CD4-positive, alpha-beta memory T cell (primary cell): ENCODE measurements around the gene NUP214. TPM values are rescaled to one million over a fixed set of nuclear protein-coding genes. Genes with fewer than 3 reads are reported as not detected.

ENCODE experiments used
- CTCF ChIA-PET: fragments of 350-600 bp; sonication (Branson Sonifier 250); formaldehyde crosslinking; loops from one replicate; lab custom pipeline; 2021; ENCODE audit warnings: inconsistent platforms; ENCODE audit not compliant: partially characterized antibody; lab: Charles Lee
- POLR2A ChIA-PET: fragments of 350-600 bp; sonication (Branson Sonifier 250); formaldehyde crosslinking; loops from one replicate; lab custom pipeline; 2021; ENCODE audit not compliant: partially characterized antibody; lab: Charles Lee
- DNase-seq, 5 donors: peaks; one replicate each; pipeline versions ENCODE4 v3.0.0 to v3.0.0-alpha.2; 2020 to 2022; ENCODE audit warnings: mixed read lengths in 1 of 5
- H3K27ac ChIP-seq: one replicate; pipeline ENCODE4 v1.7.0; 2013; ENCODE audit warnings: low read depth, low read length
- H3K27me3 ChIP-seq: 2 replicates; pipeline ENCODE4 v1.7.0; 2013; ENCODE audit warnings: mild to moderate bottlenecking, low read length, moderate library complexity; ENCODE audit not compliant: insufficient read depth
- H3K36me3 ChIP-seq: 2 replicates; pipeline ENCODE4 v1.7.0; 2013; ENCODE audit warnings: mild to moderate bottlenecking, low read length, moderate library complexity; ENCODE audit not compliant: insufficient read depth
- H3K4me1 ChIP-seq: 2 replicates; pipeline ENCODE4 v1.7.0; 2013; ENCODE audit warnings: mild to moderate bottlenecking, low read length, moderate library complexity; ENCODE audit not compliant: insufficient read depth
- H3K4me3 ChIP-seq, 2 donors: one replicate each; pipeline ENCODE4 v1.7.0; 2013; ENCODE audit warnings: low read length in 2 of 2, mild to moderate bottlenecking in 1 of 2
- H3K9me3 ChIP-seq, 2 donors: one replicate each; pipeline ENCODE4 v1.7.0; 2013; ENCODE audit warnings: low read length in 2 of 2, control low read depth in 1 of 2; ENCODE audit not compliant: control insufficient read depth in 1 of 2
- H3K27ac Mint-ChIP-seq, 7 donors: one replicate each; pipeline ENCODE4 v1.8.0; 2020 to 2021; ENCODE audit warnings: mixed read lengths in 7 of 7, mild to moderate bottlenecking in 6 of 7, inconsistent platforms in 3 of 7, moderate library complexity in 3 of 7
- H3K27me3 Mint-ChIP-seq, 2 donors: one replicate each; pipeline ENCODE4 v1.8.0; 2020 to 2021; ENCODE audit warnings: mixed read lengths in 2 of 2
- H3K36me3 Mint-ChIP-seq, 2 donors: one replicate each; pipeline ENCODE4 v1.8.0; 2020 to 2021; ENCODE audit warnings: mixed read lengths in 2 of 2, inconsistent platforms in 1 of 2, mild to moderate bottlenecking in 1 of 2
- H3K4me1 Mint-ChIP-seq, 4 donors: one replicate each; pipeline ENCODE4 v1.8.0; 2020 to 2021; ENCODE audit warnings: mixed read lengths in 4 of 4, mild to moderate bottlenecking in 1 of 4
- H3K4me3 Mint-ChIP-seq, 8 donors: one replicate each; pipeline ENCODE4 v1.8.0; 2020 to 2021; ENCODE audit warnings: mixed read lengths in 8 of 8, mild to moderate bottlenecking in 7 of 8, moderate library complexity in 6 of 8, inconsistent platforms in 3 of 8
- H3K9me3 Mint-ChIP-seq, 8 donors: one replicate each; pipeline ENCODE4 v1.8.0; 2020 to 2021; ENCODE audit warnings: mixed read lengths in 8 of 8, mild to moderate bottlenecking in 5 of 8, inconsistent platforms in 3 of 8, moderate library complexity in 1 of 8
- intact Hi-C: fragments of 100-400 bp; cut with micrococcal nuclease; formaldehyde crosslinking; loops from one replicate; pipeline ENCODE4 v1.15.1; 2023
- polyA plus RNA-seq, 2 donors: library from polyadenylated mRNA; unstranded; fragments of 300-500 nt; fragmentation: Illumina TruSeq; gene quantifications; one replicate each; pipeline ENCODE4 v1.2.3, GENCODE V29; 2021
- total RNA-seq, 2 experiments: library from RNA; stranded (reverse); gene quantifications; one replicate each; pipeline ENCODE4 v1.2.3, GENCODE V29; 2021

The NUP214 gene
- total and polyA plus RNA-seq, 4 experiments from 2014 or later: 6.6 to 79.5 (median 47.2) TPM

DNA sequence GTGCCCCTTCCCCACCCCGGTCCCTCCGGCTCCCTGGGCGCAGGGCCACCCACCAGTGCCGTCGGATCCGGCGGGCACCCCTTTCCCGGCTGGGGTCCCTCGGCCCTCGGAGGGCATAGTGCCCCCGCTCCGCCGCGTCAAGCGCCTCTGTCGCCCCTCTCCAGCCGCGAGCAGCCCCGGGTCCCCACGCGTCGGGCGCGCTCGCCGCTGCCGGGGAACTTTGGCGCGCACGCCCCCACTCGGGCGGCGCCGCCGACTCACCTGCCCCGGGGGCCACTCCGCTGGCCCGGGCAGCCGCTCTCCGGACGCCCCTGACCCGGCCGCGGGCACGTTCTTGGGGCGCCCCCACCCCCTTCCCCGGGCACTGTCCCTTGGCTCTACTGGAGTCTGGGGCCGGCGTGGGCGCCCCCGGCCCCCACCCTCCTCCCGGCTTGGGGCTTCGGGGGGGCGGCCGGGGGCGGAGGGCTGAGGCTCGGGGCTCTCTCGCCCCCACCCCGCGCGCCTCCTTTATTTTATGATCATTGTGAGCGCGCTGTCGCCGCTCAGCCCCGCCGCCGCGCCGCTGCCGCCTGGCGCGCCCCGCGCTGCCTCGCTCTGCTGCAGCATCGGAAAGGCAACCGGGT lies 152.0 kb downstream of the NUP214 start:
- ChIA-PET CTCF (interaction anchor here (1.0 to 12.3 kb wide), 3 partner anchors 23 to 99 kb away, joined by 3 to 188 read pairs (median 3); no protein-coding TSS in a partner anchor), POLR2A (interaction anchor here (1.0 to 17.7 kb wide), 6 partner anchors 11 to 121 kb away, joined by 4 to 1324 read pairs (median 6); partner anchors contain the start of gene PLPP7)
- Histone ChIP-seq H3K36me3 (no peaks in the 10 kb centered on the region), H3K9me3 (no peaks in the 10 kb centered on the region), H3K4me3 (peak overlapping the region; percentile 2 to 65), H3K27ac (peak overlapping the region; percentile 67), H3K27me3 (no peaks in the 10 kb centered on the region), H3K4me1 (peaks cover 27% of the 10 kb centered on the region)
- Mint-ChIP-seq H3K4me1 (peaks cover 22 to 52% (median 27%) of the 10 kb centered on the region in 4 donors), H3K36me3 (peaks cover 24 to 39% of the 10 kb centered on the region in 2 donors), H3K9me3 (no peaks in the 10 kb centered on the region), H3K27me3 (peaks cover 2 to 3% of the 10 kb centered on the region in 2 donors), H3K4me3 (peak overlapping the region in 3 of 8 donors; percentile 58 to 71 (median 64)), H3K27ac (no peak overlapping the region)
- peak in 4 of 5 donors; percentile 39 to 53 (median 44) for DNase-seq
- intact Hi-C loops: loop anchor here (5.0 to 10.0 kb wide), 2 partner anchors 60 to 227 kb away; partner anchors contain the start of gene POMT1

DNA sequence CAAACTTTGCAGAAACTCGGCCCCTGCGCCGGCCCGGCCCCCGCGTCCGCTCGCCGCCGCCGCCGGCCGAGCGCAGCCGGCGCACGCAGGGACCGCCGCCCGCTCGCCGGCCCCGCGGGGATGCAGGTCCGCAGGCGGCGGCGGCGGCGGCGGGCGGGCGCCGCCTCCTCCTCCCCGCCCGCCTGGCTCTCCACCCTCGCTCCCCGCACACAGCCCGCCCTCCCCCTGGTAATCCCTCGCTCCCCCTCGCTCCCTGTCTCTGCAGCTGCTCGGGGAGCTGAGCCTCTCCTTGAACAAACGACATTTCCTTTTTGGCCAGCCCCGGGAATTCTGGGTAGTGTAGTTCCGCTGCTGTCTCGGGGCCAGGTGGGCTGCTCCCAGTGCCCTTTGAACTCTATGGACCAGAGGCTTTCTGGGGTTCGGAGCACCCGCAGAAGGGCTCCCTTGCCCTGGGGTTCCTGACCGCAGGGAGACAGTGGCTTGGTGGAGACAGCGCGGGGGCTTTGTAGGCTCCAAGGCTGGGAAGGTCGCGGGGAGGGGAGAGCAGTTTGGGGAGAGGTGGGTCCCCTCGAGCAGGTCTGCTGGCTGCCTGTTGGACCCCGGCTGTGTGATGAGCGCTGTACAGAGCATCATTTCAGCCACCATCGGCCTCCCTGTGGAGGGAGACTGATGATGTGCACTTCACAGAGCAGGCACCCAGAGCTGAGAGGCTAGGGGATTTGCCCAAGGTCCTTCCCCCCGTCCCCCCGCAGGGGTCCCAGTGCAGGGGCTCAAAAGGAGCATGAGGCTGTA lies 152.7 kb downstream of the NUP214 start:
- H3K4me1 ChIP-seq: peaks cover 27% of the 10 kb centered on the region
- peak overlapping the region; percentile 84 to 93 (median 91) for H3K4me3 Mint-ChIP-seq
- H3K27ac Mint-ChIP-seq: peak overlapping the region; percentile 92 to 95 (median 94)
- CTCF ChIA-PET: interaction anchor here (1.0 to 1.5 kb wide), 5 partner anchors 8 to 28 kb away, joined by 4 to 5 read pairs (median 4); no protein-coding TSS in a partner anchor
- peak; percentile 60 to 78 (median 61) for DNase-seq
- peaks cover 24 to 35% of the 10 kb centered on the region in 2 donors for H3K36me3 Mint-ChIP-seq
- H3K4me3 ChIP-seq: peak overlapping the region; percentile 21 to 65
- peaks cover 2 to 3% of the 10 kb centered on the region in 2 donors for H3K27me3 Mint-ChIP-seq
- no peaks in the 10 kb centered on the region for H3K27me3 ChIP-seq
- H3K9me3 Mint-ChIP-seq: no peaks in the 10 kb centered on the region
- no peaks in the 10 kb centered on the region for H3K9me3 ChIP-seq
- intact Hi-C loops: loop anchor here (1.0 to 10.0 kb wide), 8 partner anchors 9 to 227 kb away; partner anchors contain the start of genes NUP214 and POMT1
- no peaks in the 10 kb centered on the region for H3K36me3 ChIP-seq
- POLR2A ChIA-PET: interaction anchor here (0.6 to 17.7 kb wide), 9 partner anchors 11 to 307 kb away, joined by 3 to 1324 read pairs (median 5); partner anchors contain the start of gene PLPP7
- peak overlapping the region; percentile 79 for H3K27ac ChIP-seq
- peaks cover 22 to 49% (median 25%) of the 10 kb centered on the region in 4 donors for H3K4me1 Mint-ChIP-seq

DNA sequence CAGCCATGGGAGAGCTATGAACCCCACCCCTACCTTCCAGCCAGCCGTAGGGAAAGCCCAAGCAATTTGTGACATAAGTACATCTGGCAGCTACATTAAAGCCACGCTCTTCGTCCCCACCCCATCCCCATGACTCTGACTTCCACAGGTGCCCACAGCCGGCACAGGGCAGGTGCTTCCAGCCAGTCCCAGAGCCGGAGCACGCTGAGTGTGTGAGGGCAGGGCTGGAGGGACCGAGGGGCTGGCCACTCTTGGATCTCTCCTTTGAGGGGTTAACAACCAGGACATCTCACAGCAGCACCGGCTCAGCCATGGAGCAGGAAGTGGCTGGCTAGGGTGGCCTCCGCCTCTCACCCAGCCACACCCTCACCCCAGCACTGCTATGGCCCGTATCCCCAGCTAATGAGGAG lies 153.3 kb downstream of the NUP214 start:
- no peaks in the 10 kb centered on the region for H3K9me3 Mint-ChIP-seq
- intact Hi-C loops: loop anchor here (1.0 to 10.0 kb wide), 8 partner anchors 9 to 226 kb away; partner anchors contain the start of genes NUP214 and POMT1
- DNase-seq: peak in 4 of 5 donors; percentile 43 to 77 (median 48)
- H3K9me3 ChIP-seq: no peaks in the 10 kb centered on the region
- H3K27ac Mint-ChIP-seq: peak overlapping the region; percentile 92 to 95 (median 94)
- peak overlapping the region in 1 of 2 donors; percentile 48 for H3K4me3 ChIP-seq
- peak overlapping the region; percentile 84 to 93 (median 91) for H3K4me3 Mint-ChIP-seq
- peaks cover 22 to 50% (median 26%) of the 10 kb centered on the region in 4 donors for H3K4me1 Mint-ChIP-seq
- CTCF ChIA-PET: interaction anchor here (0.9 to 1.5 kb wide), 6 partner anchors 8 to 29 kb away, joined by 4 to 5 read pairs (median 4); no protein-coding TSS in a partner anchor
- peaks cover 27% of the 10 kb centered on the region for H3K4me1 ChIP-seq
- peak overlapping the region; percentile 79 for H3K27ac ChIP-seq
- peaks cover 2 to 3% of the 10 kb centered on the region in 2 donors for H3K27me3 Mint-ChIP-seq
- H3K36me3 ChIP-seq: no peaks in the 10 kb centered on the region
- POLR2A ChIA-PET: interaction anchor here (0.8 to 17.7 kb wide), 8 partner anchors 10 to 307 kb away, joined by 3 to 1324 read pairs (median 6); partner anchors contain the start of gene PLPP7
- peaks cover 21 to 30% of the 10 kb centered on the region in 2 donors for H3K36me3 Mint-ChIP-seq
- no peaks in the 10 kb centered on the region for H3K27me3 ChIP-seq

DNA sequence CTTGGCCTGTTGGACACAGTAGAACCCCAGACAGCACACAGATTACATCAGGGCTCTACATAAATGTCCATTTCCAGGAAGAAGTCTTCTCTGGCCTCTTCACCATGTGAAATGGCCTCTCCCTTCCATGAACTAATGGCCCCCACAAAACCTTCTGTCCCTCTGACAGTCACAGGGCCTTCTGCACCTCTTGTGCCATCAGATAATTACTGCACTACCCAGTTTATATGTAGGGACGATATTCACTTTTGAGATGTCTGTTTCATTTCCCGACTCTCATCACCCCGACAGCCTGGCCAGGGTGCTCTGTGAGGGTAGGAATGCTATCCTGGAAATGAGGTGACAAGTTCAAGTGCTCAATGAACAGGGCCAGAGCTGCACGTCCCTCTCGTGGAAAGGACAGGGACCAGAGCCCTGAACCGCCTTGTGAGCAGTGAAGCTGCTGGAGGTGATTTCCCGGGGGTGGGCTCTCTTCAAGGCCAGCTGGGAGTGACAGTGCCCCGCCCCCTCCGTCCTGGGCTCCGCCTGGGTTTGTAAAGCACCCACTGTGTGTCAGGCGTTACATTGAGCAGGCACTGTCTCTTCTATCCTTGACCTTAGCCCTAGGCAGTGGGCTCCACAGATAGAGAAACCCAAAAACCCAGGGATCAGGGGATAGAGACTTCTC lies 153.9 kb downstream of the NUP214 start:
- H3K4me1 Mint-ChIP-seq: peaks cover 22 to 50% (median 26%) of the 10 kb centered on the region in 4 donors
- H3K9me3 Mint-ChIP-seq: no peaks in the 10 kb centered on the region
- no peak overlapping the region for H3K4me3 ChIP-seq
- POLR2A ChIA-PET: interaction anchor here (1.1 to 17.7 kb wide), 6 partner anchors 17 to 119 kb away, joined by 3 to 1324 read pairs (median 6); no protein-coding TSS in a partner anchor
- no peaks in the 10 kb centered on the region for H3K36me3 ChIP-seq
- peaks cover 15 to 24% of the 10 kb centered on the region in 2 donors for H3K36me3 Mint-ChIP-seq
- no peaks in the 10 kb centered on the region for H3K9me3 ChIP-seq
- CTCF ChIA-PET: interaction anchor here (0.9 to 1.5 kb wide), 6 partner anchors 9 to 101 kb away, joined by 4 to 5 read pairs (median 4); no protein-coding TSS in a partner anchor
- intact Hi-C loops: loop anchor here (2.0 to 10.0 kb wide), 4 partner anchors 58 to 225 kb away; partner anchors contain the start of genes NUP214 and POMT1
- peaks cover 2 to 3% of the 10 kb centered on the region in 2 donors for H3K27me3 Mint-ChIP-seq
- H3K4me3 Mint-ChIP-seq: peak overlapping the region; percentile 84 to 93 (median 91)
- no peaks in the 10 kb centered on the region for H3K27me3 ChIP-seq
- H3K4me1 ChIP-seq: peaks cover 27% of the 10 kb centered on the region
- peak overlapping the region; percentile 92 to 95 (median 94) for H3K27ac Mint-ChIP-seq
- DNase-seq: no peak
- H3K27ac ChIP-seq: peak overlapping the region; percentile 79

DNA sequence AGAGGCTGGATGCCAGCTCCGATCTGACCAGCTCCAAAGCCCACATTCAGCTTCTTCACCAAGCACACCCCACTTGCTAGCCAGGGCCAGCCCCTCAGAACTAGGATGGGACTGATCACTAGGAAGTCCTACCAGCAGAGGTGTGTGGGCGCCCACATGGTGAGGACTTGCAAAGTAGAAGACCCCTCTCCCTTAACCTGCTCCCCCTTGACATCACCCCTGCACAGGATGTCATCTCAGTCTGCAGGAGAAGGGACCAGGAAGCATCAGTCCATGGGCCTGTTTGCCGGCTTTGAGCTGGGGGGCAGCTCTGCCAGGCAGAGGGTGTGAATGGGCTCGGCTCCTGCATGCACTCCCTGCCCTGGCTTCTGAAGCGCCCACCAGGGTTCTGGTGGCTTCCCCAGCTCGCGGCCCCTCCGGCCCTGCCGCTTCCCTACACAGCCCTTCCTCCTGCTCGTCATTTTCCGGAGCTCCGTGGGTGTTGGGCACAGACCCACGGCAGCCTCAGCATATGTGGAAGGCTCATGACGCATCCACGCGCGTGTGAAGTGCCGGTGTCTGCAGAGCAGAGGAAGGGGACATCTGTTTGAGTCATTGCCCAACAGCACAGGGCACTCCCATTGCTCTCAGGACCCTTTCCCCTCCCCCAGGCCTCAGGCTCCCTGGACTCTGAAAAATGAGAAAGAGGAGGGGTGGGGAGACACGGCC lies 154.6 kb downstream of the NUP214 start:
- no peak overlapping the region for H3K4me3 Mint-ChIP-seq
- no peak for DNase-seq
- H3K27me3 Mint-ChIP-seq: peaks cover 2 to 3% of the 10 kb centered on the region in 2 donors
- H3K9me3 Mint-ChIP-seq: no peaks in the 10 kb centered on the region
- Histone ChIP-seq H3K27ac (no peak overlapping the region), H3K4me3 (no peak overlapping the region), H3K27me3 (no peaks in the 10 kb centered on the region), H3K36me3 (no peaks in the 10 kb centered on the region), H3K9me3 (no peaks in the 10 kb centered on the region), H3K4me1 (peaks cover 27% of the 10 kb centered on the region)
- peaks cover 12 to 17% of the 10 kb centered on the region in 2 donors for H3K36me3 Mint-ChIP-seq
- intact Hi-C loops: loop anchor here (2.0 to 10.0 kb wide), 4 partner anchors 57 to 225 kb away; partner anchors contain the start of genes NUP214 and POMT1
- POLR2A ChIA-PET: interaction anchor here (0.6 to 17.7 kb wide), 4 partner anchors 18 to 102 kb away, joined by 3 to 1324 read pairs (median 4); no protein-coding TSS in a partner anchor
- peak overlapping the region in 2 of 7 donors; percentile 51 to 95 for H3K27ac Mint-ChIP-seq
- peaks cover 22 to 49% (median 26%) of the 10 kb centered on the region in 4 donors for H3K4me1 Mint-ChIP-seq
- CTCF ChIA-PET: interaction anchor here (0.9 to 1.1 kb wide), 2 partner anchors 24 to 102 kb away, joined by 4 read pairs; no protein-coding TSS in a partner anchor
